Activated T-cell treated with anti-CD3 and anti-CD28 coated beads, Interleukin-2, amount 50 U/mL, for 72 hours (primary cell): ENCODE data around the gene AANAT. TPM values are rescaled to one million over a fixed set of nuclear protein-coding genes. Genes with fewer than 3 reads are reported as not detected.

Experiments used
- ATAC-seq, 2 donors: fragments of 150-1000 bp; cut with Tn5 transposase; replicated peaks in 1 of 2; 2 replicates each; pipeline ENCODE4 v1.10.0; 2021; ENCODE audit warnings: moderate library complexity in 2 of 2, mild to moderate bottlenecking in 1 of 2
- DNase-seq, 2 donors: peaks; one replicate each; pipeline ENCODE4 v3.0.0; 2021 to 2022; ENCODE audit warnings: mixed read lengths in 1 of 2
- H3K27ac Mint-ChIP-seq: one replicate; pipeline ENCODE4 v1.8.0; 2022; ENCODE audit warnings: mild to moderate bottlenecking, moderate library complexity, mixed read lengths
- H3K27me3 Mint-ChIP-seq: one replicate; pipeline ENCODE4 v1.8.0; 2022; ENCODE audit warnings: low read depth, mixed read lengths
- H3K36me3 Mint-ChIP-seq, 2 donors: one replicate each; pipeline ENCODE4 v1.8.0; 2022; ENCODE audit warnings: mixed read lengths in 2 of 2, mild to moderate bottlenecking in 1 of 2; ENCODE audit not compliant: insufficient read depth in 2 of 2
- H3K4me1 Mint-ChIP-seq: one replicate; pipeline ENCODE4 v1.8.0; 2022; ENCODE audit warnings: low read depth, mixed read lengths
- H3K4me3 Mint-ChIP-seq, 2 donors: one replicate each; pipeline ENCODE4 v1.8.0; 2022; ENCODE audit warnings: mild to moderate bottlenecking in 2 of 2, mixed read lengths in 2 of 2, moderate library complexity in 2 of 2
- H3K9me3 Mint-ChIP-seq, 2 donors: one replicate each; pipeline ENCODE4 v1.8.0; 2022; ENCODE audit warnings: mixed read lengths in 2 of 2
- total RNA-seq, 2 donors: library from RNA; stranded (reverse); gene quantifications; one replicate each; pipeline ENCODE4 v1.2.3, GENCODE V29; 2022

The AANAT gene
- total RNA-seq, 2 donors from 2014 or later: not detected

DNA sequence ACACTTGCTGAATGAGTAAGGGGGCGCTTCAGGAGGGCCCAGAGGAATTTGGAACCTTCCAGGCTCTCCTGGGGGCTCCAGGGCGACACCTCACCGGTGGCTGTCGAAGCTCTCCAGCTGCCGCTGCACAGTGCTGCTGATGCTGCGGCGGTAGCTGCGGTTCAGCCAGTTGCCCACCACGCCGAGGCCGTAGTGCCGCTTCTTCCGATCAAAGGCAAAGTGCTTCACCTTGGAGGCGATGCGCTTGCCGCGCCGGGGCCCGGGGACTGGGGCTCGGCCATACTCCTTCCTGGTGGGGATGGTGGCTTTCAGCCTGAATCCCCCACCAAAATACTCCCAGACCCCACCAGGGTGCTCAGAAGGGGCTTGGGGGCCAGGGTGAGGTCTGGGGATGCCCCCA is 9.3 kb downstream of the AANAT start:
- no peaks in the 10 kb centered on the region for H3K9me3 Mint-ChIP-seq
- DNase-seq (no peak), ATAC-seq (no peak)
- no peak overlapping the region for H3K27ac Mint-ChIP-seq
- H3K36me3 Mint-ChIP-seq: no peaks in the 10 kb centered on the region
- no peak overlapping the region for H3K4me3 Mint-ChIP-seq
- H3K4me1 Mint-ChIP-seq: no peaks in the 10 kb centered on the region
- H3K27me3 Mint-ChIP-seq: no peaks in the 10 kb centered on the region

DNA sequence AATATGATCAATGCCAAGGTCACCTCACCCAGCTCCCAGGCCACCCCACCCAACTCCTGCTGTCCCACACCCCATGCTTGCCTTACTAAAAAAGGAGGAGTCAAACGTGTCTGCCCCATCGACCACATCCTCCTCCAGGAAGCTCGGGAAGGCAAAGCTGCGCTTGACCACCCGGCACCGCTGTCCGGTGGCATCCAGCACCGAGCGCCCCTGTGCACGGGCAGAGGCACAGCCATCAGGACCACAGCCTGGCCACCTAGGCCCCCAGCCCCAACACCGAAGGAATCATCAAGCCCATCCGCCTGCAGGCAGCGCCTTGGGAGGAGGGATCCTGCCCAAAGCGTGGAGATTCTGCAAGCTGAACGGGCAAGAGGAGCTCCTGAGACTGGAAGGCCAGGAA is 10.2 kb downstream of the AANAT start:
- Mint-ChIP-seq H3K27me3 (no peaks in the 10 kb centered on the region), H3K36me3 (peaks cover 2% of the 10 kb centered on the region in 2 donors), H3K4me3 (no peak overlapping the region), H3K9me3 (no peaks in the 10 kb centered on the region), H3K27ac (no peak overlapping the region), H3K4me1 (no peaks in the 10 kb centered on the region)
- ATAC-seq: no peak
- DNase-seq: no peak

DNA sequence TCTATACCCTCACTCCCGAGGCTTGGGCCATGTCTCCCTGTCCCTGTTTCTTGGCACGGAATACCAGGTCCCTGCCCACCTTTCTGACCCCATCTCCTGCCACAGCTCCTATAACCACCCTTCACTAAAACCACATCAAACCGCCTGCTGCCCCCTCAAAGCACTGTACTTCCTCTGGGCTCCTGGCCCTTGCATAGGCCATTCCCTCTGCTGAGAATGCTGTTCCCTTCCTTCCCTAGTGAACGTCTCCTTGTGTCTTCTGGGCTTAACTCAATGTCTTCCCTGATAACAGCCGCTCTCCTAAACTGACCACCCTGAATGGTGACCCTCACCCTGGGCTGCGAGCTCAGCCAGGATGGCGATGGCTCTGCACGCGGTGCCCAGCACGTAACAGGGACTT is 10.7 kb downstream of the AANAT start:
- Mint-ChIP-seq H3K36me3 (peaks cover 2% of the 10 kb centered on the region in 2 donors), H3K27me3 (no peaks in the 10 kb centered on the region), H3K27ac (no peak overlapping the region), H3K9me3 (no peaks in the 10 kb centered on the region), H3K4me3 (no peak overlapping the region), H3K4me1 (no peaks in the 10 kb centered on the region)
- no peak for DNase-seq
- no peak for ATAC-seq

DNA sequence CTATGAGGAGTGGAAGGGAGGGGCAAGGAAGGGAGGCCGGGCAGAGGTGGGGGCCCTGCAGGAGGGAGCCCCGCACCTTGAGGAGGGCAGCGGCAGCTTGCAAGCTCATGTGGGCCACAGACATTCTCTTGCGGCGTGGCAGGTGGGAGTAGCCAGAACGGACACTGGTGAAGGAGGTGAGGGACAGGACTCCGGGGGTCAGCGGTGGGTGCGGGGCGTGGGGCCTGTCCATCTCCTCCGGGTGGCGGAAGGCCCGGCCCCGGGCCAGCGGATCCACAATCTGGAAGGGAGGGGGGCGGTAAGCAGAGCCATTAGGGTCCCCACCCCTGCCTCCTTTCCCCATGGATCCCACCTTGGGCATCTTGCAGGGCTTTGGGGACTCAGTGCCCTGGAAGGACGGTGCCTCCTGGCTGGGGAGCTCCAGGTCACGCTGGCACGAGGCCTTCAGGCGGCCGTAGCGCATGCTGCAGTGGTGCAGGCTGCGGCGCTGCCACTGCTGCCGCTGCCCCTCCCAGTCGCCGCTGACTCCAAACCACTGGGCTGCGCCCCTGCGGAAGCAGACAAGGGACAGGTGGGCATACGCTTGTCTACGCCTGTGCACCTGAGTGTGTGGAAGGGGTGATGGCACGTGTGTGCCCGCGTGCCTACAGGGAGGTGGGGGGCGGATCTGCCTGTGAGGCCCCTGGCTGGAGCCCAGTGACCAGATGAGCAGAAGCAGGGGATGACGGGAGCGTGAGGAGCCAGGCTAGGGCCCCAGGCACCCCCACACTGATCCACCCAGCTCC is 11.5 kb downstream of the AANAT start:
- Mint-ChIP-seq H3K9me3 (no peaks in the 10 kb centered on the region), H3K27me3 (no peaks in the 10 kb centered on the region), H3K4me1 (no peaks in the 10 kb centered on the region), H3K4me3 (no peak overlapping the region), H3K36me3 (peaks cover 2% of the 10 kb centered on the region in 2 donors), H3K27ac (no peak overlapping the region)
- DNase-seq (no peak), ATAC-seq (no peak)

DNA sequence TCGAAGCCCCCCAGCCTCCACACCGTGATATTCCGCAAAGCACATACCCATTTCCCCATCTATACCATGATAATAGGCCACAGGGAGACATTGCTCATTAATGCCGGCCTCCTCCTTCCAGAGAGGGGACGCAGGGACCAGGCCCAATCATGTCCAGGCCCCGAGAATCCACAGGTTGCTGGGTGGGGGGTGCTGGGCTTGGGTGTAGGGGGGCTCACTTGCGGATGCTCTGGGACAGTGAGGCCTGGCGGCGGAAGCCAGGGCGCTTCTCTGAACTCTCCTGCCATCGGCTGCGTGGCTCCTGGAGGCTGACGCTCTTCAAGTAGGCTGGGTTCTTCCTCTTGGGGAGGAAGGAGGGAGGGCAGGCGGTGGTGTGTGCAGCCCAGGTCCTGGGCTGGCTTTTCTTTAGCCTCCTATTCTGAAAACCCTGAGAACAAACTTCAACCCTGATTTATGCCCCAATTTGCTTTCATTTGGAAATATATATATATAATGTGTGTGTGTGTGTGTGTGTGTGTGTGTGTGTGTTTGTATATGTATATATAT is 12.2 kb downstream of the AANAT start:
- no peak for DNase-seq
- H3K4me3 Mint-ChIP-seq: no peak overlapping the region
- no peaks in the 10 kb centered on the region for H3K27me3 Mint-ChIP-seq
- no peak for ATAC-seq
- peaks cover 3% of the 10 kb centered on the region for H3K4me1 Mint-ChIP-seq
- no peaks in the 10 kb centered on the region for H3K9me3 Mint-ChIP-seq
- peaks cover 2 to 3% of the 10 kb centered on the region in 2 donors for H3K36me3 Mint-ChIP-seq
- H3K27ac Mint-ChIP-seq: no peak overlapping the region

DNA sequence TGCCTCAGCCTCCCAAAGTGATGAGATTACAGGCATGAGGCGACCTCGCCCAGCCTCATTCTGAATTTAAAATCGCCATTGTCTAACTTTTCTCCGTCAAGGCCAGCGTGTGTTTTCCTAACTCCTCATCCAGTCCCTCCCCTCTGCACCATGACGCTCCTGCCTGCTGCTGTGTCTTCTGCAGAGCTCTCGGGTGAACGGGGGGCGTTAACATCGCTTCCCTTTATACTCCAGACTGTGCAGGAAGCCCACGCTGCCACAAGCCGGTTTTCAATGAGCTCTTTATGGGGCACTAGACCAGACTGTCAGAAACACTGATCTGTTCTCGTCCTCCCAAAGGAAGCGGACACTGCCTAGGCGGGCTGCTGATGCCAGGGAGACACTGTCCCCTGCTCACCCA is 13.2 kb downstream of the AANAT start:
- no peaks in the 10 kb centered on the region for H3K9me3 Mint-ChIP-seq
- DNase-seq (no peak), ATAC-seq (no peak)
- peak overlapping the region in 1 of 2 donors; percentile 13 for H3K4me3 Mint-ChIP-seq
- H3K27ac Mint-ChIP-seq: no peak overlapping the region
- peaks cover 2 to 3% of the 10 kb centered on the region in 2 donors for H3K36me3 Mint-ChIP-seq
- no peaks in the 10 kb centered on the region for H3K27me3 Mint-ChIP-seq
- peaks cover 5% of the 10 kb centered on the region for H3K4me1 Mint-ChIP-seq

DNA sequence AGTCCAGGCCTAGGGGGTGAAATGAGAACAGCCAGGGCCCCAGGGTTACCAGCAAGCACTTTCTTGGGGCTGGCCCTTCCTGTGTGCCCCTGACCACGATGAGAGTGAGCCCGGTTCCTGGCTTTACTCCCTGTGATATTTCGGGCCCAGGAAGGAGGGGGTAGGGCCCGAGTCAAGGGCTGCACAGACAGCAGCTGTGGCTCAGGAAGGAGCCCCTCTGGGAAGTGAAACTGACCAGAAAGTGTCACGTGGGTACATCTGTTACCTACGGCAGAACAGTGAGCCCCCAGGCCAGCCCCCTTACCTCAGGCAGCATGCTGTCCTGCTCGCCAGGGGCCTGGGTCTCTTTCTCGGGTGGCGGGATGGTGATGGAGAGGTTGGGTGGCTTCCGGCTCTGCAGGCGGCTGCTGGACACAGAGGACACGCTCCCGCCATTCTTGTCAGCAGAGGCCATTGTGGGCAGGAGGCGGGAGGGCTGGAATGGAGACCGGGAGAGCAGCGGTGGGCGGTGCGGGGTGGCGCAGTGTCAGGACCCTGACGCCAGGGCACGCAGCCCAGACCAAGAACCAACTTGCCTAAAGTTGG is 13.8 kb downstream of the AANAT start:
- peak overlapping the region in 1 of 2 donors; percentile 13 for H3K4me3 Mint-ChIP-seq
- H3K27ac Mint-ChIP-seq: no peak overlapping the region
- H3K9me3 Mint-ChIP-seq: no peaks in the 10 kb centered on the region
- DNase-seq: no peak
- H3K4me1 Mint-ChIP-seq: peaks cover 5% of the 10 kb centered on the region
- H3K27me3 Mint-ChIP-seq: no peaks in the 10 kb centered on the region
- H3K36me3 Mint-ChIP-seq: peaks cover 2 to 3% of the 10 kb centered on the region in 2 donors
- ATAC-seq: no peak

DNA sequence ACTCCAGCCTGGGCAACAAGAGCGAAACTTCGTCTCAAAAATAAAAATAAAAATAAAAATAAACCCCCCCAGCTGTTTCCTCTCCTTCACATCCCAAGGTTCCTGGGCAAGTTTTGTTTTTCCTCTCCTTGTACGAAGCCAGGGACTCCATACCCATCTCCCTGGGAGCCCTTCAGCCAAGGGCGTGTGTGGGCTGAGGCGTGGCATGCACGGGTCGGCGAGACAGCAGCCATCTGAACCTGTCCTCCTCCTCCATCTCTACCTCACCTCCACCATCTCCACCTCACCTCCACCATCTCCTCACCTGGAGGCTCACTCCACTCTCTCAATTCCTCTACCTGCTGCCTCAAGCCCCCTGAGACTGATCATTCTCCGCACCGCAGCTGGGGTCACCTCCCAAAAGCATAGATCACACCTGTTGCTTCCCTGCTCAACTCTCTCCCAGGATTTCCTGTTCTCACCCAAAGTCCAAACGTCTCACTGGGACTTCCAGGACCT is 16.9 kb downstream of the AANAT start:
- no peak for ATAC-seq
- DNase-seq: no peak
- no peaks in the 10 kb centered on the region for H3K27me3 Mint-ChIP-seq
- H3K4me1 Mint-ChIP-seq: peaks cover 5% of the 10 kb centered on the region
- H3K27ac Mint-ChIP-seq: peak overlapping the region; percentile 10
- no peaks in the 10 kb centered on the region for H3K9me3 Mint-ChIP-seq
- no peak overlapping the region for H3K4me3 Mint-ChIP-seq
- peaks cover 2 to 7% of the 10 kb centered on the region in 2 donors for H3K36me3 Mint-ChIP-seq

DNA sequence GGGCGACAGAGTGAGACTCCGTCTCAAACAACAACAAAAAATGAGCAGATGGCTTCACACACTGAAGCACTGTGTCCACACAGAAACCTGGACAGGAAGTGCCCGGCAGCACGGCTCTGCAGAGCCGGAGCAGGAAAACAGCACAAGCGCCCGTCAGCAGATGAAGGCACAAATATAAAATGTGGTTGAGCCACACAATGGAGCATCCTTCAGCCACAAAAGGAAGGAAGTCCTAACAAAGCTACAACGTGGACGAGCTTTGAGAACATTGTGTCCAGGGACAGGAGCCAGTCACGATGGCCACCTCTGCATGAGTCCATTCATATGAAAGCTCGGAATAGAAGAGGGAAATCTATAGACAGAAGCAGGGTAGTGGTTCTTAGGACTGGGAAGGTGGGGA is 18.2 kb downstream of the AANAT start:
- peaks cover 2 to 7% of the 10 kb centered on the region in 2 donors for H3K36me3 Mint-ChIP-seq
- DNase-seq: no peak
- H3K4me3 Mint-ChIP-seq: no peak overlapping the region
- H3K27me3 Mint-ChIP-seq: no peaks in the 10 kb centered on the region
- no peaks in the 10 kb centered on the region for H3K9me3 Mint-ChIP-seq
- peaks cover 8% of the 10 kb centered on the region for H3K4me1 Mint-ChIP-seq
- no peak for ATAC-seq
- H3K27ac Mint-ChIP-seq: no peak overlapping the region

DNA sequence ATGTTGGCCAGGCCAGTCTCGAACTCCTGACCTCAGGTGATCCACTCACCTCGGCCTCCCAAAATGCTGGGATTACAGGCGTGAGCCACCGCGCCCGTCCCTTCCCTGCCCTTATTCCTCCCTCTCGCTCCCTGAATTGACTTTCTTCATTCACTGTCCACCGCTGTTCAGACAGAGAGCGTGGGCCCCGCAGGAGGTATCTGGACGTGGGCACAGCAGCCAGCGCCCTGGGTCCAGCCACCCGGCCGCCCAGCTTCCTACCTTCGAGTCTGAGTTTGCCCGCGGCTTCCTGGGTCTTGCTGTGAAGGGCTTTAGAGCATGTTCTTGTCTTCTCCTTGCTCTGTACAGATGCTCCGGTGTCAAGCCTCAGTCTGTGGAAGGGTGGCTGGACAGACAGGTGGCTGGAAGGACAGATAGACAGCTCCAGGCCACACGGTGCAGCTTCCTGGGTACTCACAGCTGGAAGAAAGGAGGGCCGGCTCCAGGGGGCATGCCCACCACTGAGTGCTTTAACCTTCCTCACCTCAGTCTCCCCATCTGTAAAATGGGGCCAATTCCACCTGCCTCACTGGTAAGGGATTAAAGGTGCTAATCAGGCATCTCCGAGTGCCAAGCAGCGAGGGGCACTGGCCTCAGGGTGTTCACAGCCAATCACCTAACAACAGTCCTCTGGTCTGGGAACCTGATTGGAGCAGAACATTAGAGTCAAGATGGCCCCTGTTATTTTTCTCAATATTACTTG is 20.2 kb downstream of the AANAT start:
- peak overlapping the region; percentile 63 for H3K27ac Mint-ChIP-seq
- DNase-seq (no peak), ATAC-seq (no peak)
- H3K4me3 Mint-ChIP-seq: no peak overlapping the region
- H3K9me3 Mint-ChIP-seq: no peaks in the 10 kb centered on the region
- no peaks in the 10 kb centered on the region for H3K27me3 Mint-ChIP-seq
- H3K36me3 Mint-ChIP-seq: peaks cover 0 to 5% of the 10 kb centered on the region in 2 donors
- peaks cover 20% of the 10 kb centered on the region for H3K4me1 Mint-ChIP-seq

DNA sequence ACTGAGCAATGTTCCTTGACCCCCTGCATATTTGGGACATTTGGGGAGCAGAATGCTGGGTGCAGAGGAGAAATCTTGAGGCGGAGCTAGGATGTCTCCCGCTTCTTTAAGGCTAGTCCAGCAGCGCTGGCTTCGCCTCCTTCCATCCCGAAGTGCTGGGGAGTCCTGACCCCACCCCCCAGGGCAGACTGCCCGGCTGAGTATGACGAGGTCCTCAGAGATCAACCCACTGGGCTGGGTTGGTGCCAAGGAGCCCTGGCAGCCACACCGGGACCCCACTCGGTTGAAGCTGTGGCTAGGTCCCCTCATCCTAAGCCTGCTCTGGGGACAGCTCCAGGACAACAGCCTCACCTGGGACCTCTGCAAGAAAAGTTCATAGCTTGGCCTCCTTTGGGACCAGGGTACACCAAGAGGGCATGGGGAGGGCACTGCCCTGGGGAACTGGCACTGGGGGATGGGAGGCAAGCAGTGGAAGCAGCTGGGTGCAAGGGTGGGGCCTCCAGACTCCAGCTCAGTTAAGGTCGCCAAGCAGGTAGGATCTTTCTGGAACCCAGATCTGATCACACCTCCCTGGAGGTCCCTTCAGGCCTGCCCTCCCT is 22.8 kb downstream of the AANAT start:
- Mint-ChIP-seq H3K27ac (no peak overlapping the region), H3K9me3 (no peaks in the 10 kb centered on the region), H3K4me1 (peaks cover 30% of the 10 kb centered on the region), H3K4me3 (no peak overlapping the region), H3K36me3 (peaks cover 0 to 4% of the 10 kb centered on the region in 2 donors), H3K27me3 (no peaks in the 10 kb centered on the region)
- DNase-seq: no peak
- no peak for ATAC-seq

DNA sequence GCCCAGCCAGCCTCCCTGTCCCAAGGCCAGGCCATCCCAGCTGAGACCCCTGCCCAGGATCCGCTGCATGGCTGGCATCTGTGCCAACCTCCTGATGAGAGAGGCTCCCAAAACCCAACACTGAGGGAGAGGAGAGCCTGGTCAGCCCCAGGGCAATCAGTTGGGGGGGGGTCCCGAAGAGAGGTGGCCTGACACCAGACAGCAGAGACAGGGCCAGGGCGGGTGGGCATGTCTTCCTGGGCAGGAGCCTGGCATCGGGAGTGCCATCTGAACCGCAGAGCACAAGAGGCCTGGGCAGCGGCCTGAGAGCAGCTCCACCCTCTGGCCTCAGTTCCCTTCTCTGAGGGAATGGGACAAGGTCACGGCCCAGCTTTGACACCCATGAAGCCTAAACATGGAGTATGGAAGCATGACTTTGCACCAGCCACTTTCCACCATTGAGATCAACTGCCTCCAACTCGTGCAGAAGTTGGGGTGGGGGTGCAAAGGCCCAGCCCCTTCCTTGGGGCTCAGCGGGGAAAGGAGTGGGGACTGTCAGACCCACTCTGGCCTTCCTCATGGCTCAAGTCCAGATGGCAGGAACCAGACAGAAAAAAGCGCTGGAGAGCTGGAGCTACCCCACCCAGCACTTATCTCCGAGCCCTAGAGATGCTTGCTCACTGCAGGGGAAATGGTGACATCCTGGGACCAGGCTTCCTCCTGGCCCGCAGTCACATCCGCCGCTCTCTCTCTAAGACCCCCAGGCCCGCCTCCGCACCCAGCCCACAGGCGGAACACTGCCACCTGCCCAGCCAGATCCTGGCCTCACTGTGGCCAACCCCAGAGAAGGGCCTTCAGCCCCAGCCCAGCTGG is 24.1 kb downstream of the AANAT start:
- Mint-ChIP-seq H3K4me1 (peaks cover 33% of the 10 kb centered on the region), H3K27ac (no peak overlapping the region), H3K9me3 (no peaks in the 10 kb centered on the region), H3K4me3 (peak overlapping the region; percentile 8 to 92), H3K27me3 (no peaks in the 10 kb centered on the region), H3K36me3 (peaks cover 0 to 4% of the 10 kb centered on the region in 2 donors)
- DNase-seq (no peak), ATAC-seq (no peak)
